Caco-2 (cell line): Measurements from ENCODE around the gene CST7. TPM values are rescaled to one million over a fixed set of nuclear protein-coding genes. Genes with fewer than 3 reads are reported as not detected.
"Not testable (repeated sequence)": the region's sequence is repeated elsewhere in the genome, so short reads cannot be mapped to it uniquely, and the experiment has no call there.

Source experiments
- BruUV-seq: library from RNA; stranded (reverse); fragments of 400-500 nt; replicated peaks from 2 replicates; lab custom pipeline; 2021; lab: Mats Ljungman, UMichigan
- CTCF ChIA-PET: fragments of 300-600 bp; sonication (Branson Sonifier 250); formaldehyde crosslinking; loops from one replicate; lab custom pipeline; 2022; ENCODE audit warnings: antibody characterized with exemption; lab: Charles Lee
- POLR2A ChIA-PET: fragments of 300-600 bp; sonication (Branson Sonifier 250); formaldehyde crosslinking; loops from one replicate; lab custom pipeline; 2022; ENCODE audit warnings: antibody characterized with exemption; lab: Charles Lee
- DNase-seq, 2 experiments: peaks; one replicate each; pipeline versions ENCODE4 v3.0.0 to v3.0.0-alpha.2; 2020 to 2022
- H3K27me3 ChIP-seq: replicated peaks from 2 replicates; pipeline ENCODE4 v1.6.0; 2011; ENCODE audit warnings: low read length; ENCODE audit not compliant: control insufficient read depth, insufficient read depth
- H3K36me3 ChIP-seq: 2 replicates; pipeline ENCODE4 v1.5.1; 2011; ENCODE audit warnings: low read length; ENCODE audit not compliant: control insufficient read depth, insufficient read depth
- H3K4me1 ChIP-seq: fragments of 250-450 bp; sonication (Bioruptor Pico); 2 replicates; pipeline ENCODE4 v1.5.1; 2020; ENCODE audit warnings: mild to moderate bottlenecking
- H3K4me3 ChIP-seq: 2 replicates; pipeline ENCODE4 v1.5.1; 2011; ENCODE audit warnings: low read depth, mild to moderate bottlenecking, control low read depth, low read length
- H3K9me3 ChIP-seq: fragments of 250-450 bp; sonication (Bioruptor Pico); 2 replicates; pipeline ENCODE4 v1.5.1; 2020; ENCODE audit warnings: mild to moderate bottlenecking, moderate library complexity
- H3K27ac Mint-ChIP-seq: one replicate; pipeline ENCODE4 v1.8.0; 2022; ENCODE audit warnings: mixed read lengths; ENCODE audit not compliant: unreplicated experiment
- H3K27me3 Mint-ChIP-seq: one replicate; pipeline ENCODE4 v1.8.0; 2022; ENCODE audit warnings: mixed read lengths; ENCODE audit not compliant: insufficient read depth, unreplicated experiment
- H3K36me3 Mint-ChIP-seq: one replicate; pipeline ENCODE4 v1.8.0; 2022; ENCODE audit warnings: mild to moderate bottlenecking, mixed read lengths; ENCODE audit not compliant: insufficient read depth, unreplicated experiment
- H3K4me1 Mint-ChIP-seq: one replicate; pipeline ENCODE4 v1.8.0; 2022; ENCODE audit warnings: low read depth, mixed read lengths; ENCODE audit not compliant: unreplicated experiment
- H3K4me3 Mint-ChIP-seq: one replicate; pipeline ENCODE4 v1.8.0; 2022; ENCODE audit warnings: mild to moderate bottlenecking, moderate library complexity, mixed read lengths; ENCODE audit not compliant: unreplicated experiment
- H3K9me3 Mint-ChIP-seq: one replicate; pipeline ENCODE4 v1.8.0; 2022; ENCODE audit warnings: mixed read lengths; ENCODE audit not compliant: unreplicated experiment
- intact Hi-C: fragments of 100-400 bp; cut with micrococcal nuclease; formaldehyde crosslinking; loops from one replicate; pipeline ENCODE4 v1.10.0; 2022; ENCODE audit not compliant: unreplicated experiment
- total RNA-seq: library from RNA; stranded (reverse); gene quantifications from 2 replicates; pipeline ENCODE4 v1.2.3, GENCODE V29; 2022
- TF ChIP-seq, protein P1 (sequence below), 2 experiments: fragments of 200-600 bp in 1 of 2; IDR thresholded peaks; 1 replicate in 1 of 2; 2 replicates in 1 of 2; pipeline versions ENCODE4 v1.5.1 to v1.8.0; 2011 to 2022; ENCODE audit warnings: antibody characterized with exemption in 1 of 2, control low read depth in 1 of 2, inconsistent platforms in 1 of 2, low read depth in 1 of 2, low read length in 1 of 2, mild to moderate bottlenecking in 1 of 2, moderate library complexity in 1 of 2; ENCODE audit not compliant: insufficient read depth in 1 of 2, severe bottlenecking in 1 of 2, unreplicated experiment in 1 of 2

Gene CST7
- total RNA-seq, 1 experiment from 2014 or later: not detected

DNA sequence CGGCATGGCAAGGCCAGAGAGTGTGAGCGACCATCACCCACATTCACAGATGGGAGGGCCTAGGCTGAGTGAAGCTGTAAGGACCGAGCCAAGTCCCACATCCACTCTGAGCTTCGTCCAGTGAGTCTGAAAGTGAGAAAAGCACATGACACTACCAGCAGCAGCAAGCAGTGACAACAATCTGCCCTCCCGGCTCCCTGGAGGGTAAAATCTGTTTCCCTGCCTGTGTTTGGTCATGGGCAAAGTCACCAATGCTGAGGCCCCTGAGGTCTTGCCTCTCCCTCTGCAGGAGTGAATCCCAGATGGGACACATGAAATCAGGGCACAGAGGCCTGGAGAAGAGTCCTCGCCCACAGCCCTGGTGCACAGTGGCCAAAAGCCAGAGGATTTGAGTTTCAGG is 6.4 kb upstream of the CST7 start:
- Histone ChIP-seq H3K4me3 (no peak overlapping the region), H3K36me3 (no peaks in the 10 kb centered on the region), H3K9me3 (peaks cover 5% of the 10 kb centered on the region), H3K27me3 (no peaks in the 10 kb centered on the region; the same call in 1 of the 2 replicates), H3K4me1 (no peaks in the 10 kb centered on the region)
- TF ChIP-seq, protein P1, sequence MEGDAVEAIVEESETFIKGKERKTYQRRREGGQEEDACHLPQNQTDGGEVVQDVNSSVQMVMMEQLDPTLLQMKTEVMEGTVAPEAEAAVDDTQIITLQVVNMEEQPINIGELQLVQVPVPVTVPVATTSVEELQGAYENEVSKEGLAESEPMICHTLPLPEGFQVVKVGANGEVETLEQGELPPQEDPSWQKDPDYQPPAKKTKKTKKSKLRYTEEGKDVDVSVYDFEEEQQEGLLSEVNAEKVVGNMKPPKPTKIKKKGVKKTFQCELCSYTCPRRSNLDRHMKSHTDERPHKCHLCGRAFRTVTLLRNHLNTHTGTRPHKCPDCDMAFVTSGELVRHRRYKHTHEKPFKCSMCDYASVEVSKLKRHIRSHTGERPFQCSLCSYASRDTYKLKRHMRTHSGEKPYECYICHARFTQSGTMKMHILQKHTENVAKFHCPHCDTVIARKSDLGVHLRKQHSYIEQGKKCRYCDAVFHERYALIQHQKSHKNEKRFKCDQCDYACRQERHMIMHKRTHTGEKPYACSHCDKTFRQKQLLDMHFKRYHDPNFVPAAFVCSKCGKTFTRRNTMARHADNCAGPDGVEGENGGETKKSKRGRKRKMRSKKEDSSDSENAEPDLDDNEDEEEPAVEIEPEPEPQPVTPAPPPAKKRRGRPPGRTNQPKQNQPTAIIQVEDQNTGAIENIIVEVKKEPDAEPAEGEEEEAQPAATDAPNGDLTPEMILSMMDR (IDR thresholded peaks at IDR 0.05; ENCODE audit: insufficient read depth in 1 of 2, low read depth in 1 of 2, low read length in 1 of 2, severe bottlenecking in 1 of 2, unreplicated experiment in 1 of 2): no peak
- Mint-ChIP-seq H3K9me3 (peaks cover 37% of the 10 kb centered on the region), H3K36me3 (no peaks in the 10 kb centered on the region), H3K4me3 (no peak overlapping the region), H3K4me1 (no peaks in the 10 kb centered on the region), H3K27me3 (no peaks in the 10 kb centered on the region), H3K27ac (no peak overlapping the region)
- intact Hi-C loops: no loop called here
- BruUV-seq: no TSS peak
- POLR2A ChIA-PET: no interaction called here
- CTCF ChIA-PET: no interaction called here
- no peak for DNase-seq

DNA sequence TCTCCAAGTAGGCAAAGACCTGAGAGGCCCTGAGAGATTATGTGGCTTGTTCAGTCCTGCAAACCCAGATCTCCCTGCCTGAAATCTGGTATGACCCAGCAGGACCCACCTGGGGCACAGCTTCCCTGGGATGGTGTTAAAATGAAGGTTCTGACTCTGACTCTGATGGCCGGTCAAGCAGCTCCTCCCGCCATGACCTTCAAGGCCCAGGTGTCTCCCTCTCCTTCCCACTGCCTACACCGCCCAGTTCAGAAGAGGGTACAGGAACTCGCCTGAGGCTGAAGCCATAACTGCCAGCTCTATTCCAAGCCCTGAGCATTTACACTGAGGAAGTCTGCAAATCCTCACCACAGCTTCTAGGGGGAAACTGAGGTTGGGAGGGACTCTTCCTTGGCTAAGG is 5.9 kb upstream of the CST7 start:
- intact Hi-C loops: no loop called here
- Mint-ChIP-seq H3K4me1 (no peaks in the 10 kb centered on the region), H3K36me3 (no peaks in the 10 kb centered on the region), H3K27me3 (no peaks in the 10 kb centered on the region), H3K4me3 (no peak overlapping the region), H3K27ac (no peak overlapping the region), H3K9me3 (peaks cover 42% of the 10 kb centered on the region)
- DNase-seq: no peak
- H3K36me3 ChIP-seq: no peaks in the 10 kb centered on the region
- POLR2A ChIA-PET: no interaction called here
- H3K9me3 ChIP-seq: peaks cover 5% of the 10 kb centered on the region
- no peaks in the 10 kb centered on the region; the same call in 1 of the 2 replicates for H3K27me3 ChIP-seq
- H3K4me1 ChIP-seq: no peaks in the 10 kb centered on the region
- CTCF ChIA-PET: no interaction called here
- BruUV-seq: no TSS peak
- TF ChIP-seq, protein P1 (IDR thresholded peaks at IDR 0.05; ENCODE audit: insufficient read depth in 1 of 2, low read depth in 1 of 2, low read length in 1 of 2, severe bottlenecking in 1 of 2, unreplicated experiment in 1 of 2): no peak
- H3K4me3 ChIP-seq: no peak overlapping the region

DNA sequence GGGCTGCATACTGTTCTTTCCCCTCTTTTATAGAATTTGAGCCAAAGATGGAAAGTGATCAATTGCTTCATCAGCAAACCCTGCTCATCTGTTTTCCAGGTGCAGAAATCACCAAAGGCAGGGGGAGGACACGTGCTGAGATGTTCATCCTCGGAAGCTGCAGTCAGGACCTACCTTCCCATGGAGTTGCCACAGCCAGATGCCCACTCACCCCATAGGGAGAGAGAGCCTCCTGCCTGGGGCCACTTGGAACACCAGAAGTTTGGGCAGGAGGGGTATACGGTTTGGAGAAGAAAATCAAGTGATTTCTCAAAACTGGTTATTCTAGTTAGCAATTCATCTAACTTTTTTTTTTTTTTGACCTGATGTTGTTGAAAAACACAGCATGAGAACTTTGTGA is 5.3 kb upstream of the CST7 start:
- Histone ChIP-seq H3K27me3 (no peaks in the 10 kb centered on the region; the same call in 1 of the 2 replicates), H3K4me1 (no peaks in the 10 kb centered on the region), H3K9me3 (peaks cover 5% of the 10 kb centered on the region), H3K4me3 (no peak overlapping the region), H3K36me3 (no peaks in the 10 kb centered on the region)
- intact Hi-C loops: no loop called here
- DNase-seq: no peak
- BruUV-seq: no TSS peak
- Mint-ChIP-seq H3K4me1 (no peaks in the 10 kb centered on the region), H3K9me3 (peaks cover 46% of the 10 kb centered on the region), H3K27me3 (no peaks in the 10 kb centered on the region), H3K27ac (no peak overlapping the region), H3K36me3 (no peaks in the 10 kb centered on the region), H3K4me3 (no peak overlapping the region)
- ChIA-PET POLR2A (no interaction called here), CTCF (no interaction called here)
- TF ChIP-seq, protein P1 (IDR thresholded peaks at IDR 0.05; ENCODE audit: insufficient read depth in 1 of 2, low read depth in 1 of 2, low read length in 1 of 2, severe bottlenecking in 1 of 2, unreplicated experiment in 1 of 2): no peak

DNA sequence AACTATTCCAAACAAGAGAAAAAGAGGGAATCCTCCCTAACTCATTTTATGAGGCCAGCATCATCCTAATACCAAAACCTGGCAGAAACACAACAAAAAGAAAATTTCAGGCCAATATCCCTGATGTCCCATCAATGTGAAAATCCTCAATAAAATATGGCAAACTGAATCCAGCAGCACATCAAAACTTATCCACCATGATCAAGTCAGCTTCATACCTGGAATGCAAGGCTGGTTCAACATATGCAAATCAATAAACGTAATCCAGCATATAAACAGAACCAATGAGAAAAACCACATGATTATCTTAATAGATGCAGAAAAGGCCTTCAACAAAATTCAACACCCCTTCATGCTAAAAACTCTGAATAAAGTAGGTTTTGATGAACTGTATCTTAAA is 2.7 kb upstream of the CST7 start:
- H3K4me3 Mint-ChIP-seq, H3K4me3 ChIP-seq, intact Hi-C loops, H3K4me1 Mint-ChIP-seq, H3K4me1 ChIP-seq, H3K27me3 Mint-ChIP-seq, BruUV-seq, H3K36me3 ChIP-seq, POLR2A ChIA-PET, CTCF ChIA-PET, DNase-seq, H3K27me3 ChIP-seq, H3K27ac Mint-ChIP-seq, H3K9me3 ChIP-seq, H3K36me3 Mint-ChIP-seq: not testable (repeated sequence)
- peaks cover 36% of the 10 kb centered on the region for H3K9me3 Mint-ChIP-seq

DNA sequence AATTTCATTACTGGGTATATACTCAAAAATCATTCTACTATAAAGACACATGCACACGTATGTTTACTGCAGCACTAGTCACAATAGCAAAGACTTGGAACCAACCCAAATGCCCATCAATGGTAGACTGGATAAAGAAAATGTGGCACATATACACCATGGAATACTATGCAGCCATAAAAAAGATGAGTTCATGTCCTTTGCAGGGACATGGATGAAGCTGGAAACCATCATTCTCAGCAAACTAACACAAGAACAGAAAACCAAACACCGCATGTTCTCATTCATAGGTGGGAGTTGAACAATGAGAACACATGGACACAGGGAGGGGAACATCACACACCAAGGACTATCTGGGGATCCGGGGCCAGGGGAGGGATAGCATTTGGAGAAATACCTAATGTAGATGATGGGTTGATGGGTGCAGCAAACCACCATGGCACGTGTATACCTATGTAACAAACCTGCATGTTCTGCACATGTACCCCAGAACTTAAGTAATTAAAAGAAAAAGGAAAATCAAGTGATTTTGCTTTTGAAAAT is 602 bp upstream of the CST7 start:
- H3K9me3 ChIP-seq, H3K4me3 Mint-ChIP-seq, BruUV-seq, intact Hi-C loops, DNase-seq, H3K36me3 ChIP-seq, H3K4me3 ChIP-seq, CTCF ChIA-PET, H3K27me3 ChIP-seq, H3K36me3 Mint-ChIP-seq, H3K4me1 ChIP-seq, H3K4me1 Mint-ChIP-seq, POLR2A ChIA-PET, H3K27me3 Mint-ChIP-seq, H3K27ac Mint-ChIP-seq: not testable (repeated sequence)
- peaks cover 36% of the 10 kb centered on the region for H3K9me3 Mint-ChIP-seq
